Measurements from ENCODE around the gene PPFIA3.

PPFIA3 gene

DNA sequence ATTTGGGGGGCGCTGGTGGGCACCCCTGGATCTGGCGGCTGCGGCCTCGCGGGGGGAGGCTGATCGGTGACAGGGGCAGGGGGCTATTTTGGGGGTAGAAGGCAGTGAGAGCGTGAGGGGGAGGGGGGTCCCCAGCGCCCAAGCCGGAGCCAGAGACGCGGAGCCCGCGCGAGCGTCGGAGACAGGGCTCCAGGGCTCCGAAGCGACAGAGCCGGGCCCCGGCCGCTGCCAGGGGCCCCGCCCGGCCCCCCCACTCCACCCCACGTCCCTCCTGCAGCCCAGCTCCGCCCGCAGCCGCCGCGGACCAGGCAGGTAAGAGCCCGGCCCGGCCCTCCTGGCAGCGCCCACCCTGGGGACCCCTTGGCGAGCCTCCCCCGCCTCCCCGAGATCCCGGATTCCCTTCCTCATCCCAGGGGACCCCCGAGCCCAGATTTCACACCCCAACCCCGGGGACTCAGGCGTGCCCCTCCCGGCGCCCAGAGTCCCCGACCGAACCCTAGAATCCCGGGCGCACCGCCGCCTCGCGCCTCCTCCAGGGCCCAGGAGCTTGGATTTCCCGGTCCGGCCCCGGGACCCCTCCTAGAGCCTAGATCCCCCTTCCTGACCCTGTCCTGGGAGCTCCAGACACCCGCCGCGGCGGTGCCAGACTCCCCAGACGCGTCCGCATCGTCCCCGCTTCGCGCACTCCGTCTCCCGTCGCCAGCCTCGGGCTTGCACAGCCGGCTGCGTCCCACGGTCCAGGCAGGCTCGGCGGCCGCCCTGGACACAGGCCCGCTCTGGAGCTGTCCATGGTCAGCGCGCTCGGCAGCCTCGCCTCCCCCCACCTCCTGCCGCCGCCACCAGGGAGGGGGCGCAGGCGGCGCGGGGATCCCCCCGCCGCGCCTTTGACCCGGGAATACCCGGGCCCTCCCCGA lies at the start of gene PPFIA3:
Gene PPFIA3 (plus strand): TSS at position 134 of the 914 bp plus-strand sequence. CDS start 8,330 bp downstream, outside the sequence.
- DNase-seq = peak in 35 of 51 donors; percentile 9 to 67 (median 30)

GRCh38 chr19:49070416-49070815 lies 48.9 kb upstream of the PPFIA3 start:
- DNase-seq = no peak

- DNase-seq = no peak
Measured at GRCh38 chr19:49071860-49072547, 47.3 kb upstream of the PPFIA3 start.

DNA sequence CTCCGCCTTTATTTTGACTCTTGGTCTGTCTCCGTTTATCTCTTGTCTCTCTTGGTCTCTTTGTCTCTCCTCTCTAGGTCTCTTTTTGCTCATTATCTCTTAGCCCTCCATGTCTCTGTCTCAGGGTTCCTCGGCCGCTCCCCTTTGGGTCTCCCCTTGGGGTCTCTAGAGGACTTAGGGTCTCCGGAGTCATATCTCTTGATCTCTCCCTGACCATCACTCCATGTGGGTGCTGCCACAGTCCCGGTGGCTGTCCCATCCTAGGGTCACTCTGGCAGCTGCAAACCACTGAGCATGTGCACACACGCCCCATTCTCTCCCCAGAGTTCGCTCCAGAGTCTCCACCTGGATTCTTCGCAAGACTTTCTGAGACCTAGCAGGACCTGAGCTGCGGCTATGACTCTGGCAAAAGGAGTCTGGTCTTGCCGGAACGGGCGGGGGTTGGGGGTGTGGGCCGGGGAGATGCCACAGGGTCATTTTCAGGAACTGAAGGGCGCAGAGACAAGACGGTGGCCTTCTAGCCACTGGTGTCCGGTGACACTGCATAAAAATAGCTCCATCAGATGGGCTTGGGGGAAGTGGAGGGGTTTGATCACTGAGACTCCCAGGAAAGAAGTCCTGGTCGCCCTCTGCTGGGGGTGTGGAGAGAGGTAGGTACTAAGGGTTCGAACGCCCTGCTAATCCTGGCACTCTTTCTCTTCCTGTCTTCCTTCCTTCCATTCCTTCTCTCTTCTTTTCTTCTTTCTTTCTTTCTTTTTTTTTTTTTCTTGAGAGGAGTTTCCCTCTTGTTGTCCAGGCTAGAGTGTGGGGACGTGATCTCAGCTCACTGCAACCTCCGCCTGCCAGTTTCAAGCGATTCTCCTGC lies 45.6 kb upstream of the PPFIA3 start:
- no peak for DNase-seq

- DNase-seq = peak in 35 of 51 donors; percentile 1 to 74 (median 29)
Measured at GRCh38 chr19:49074869-49075268, 44.5 kb upstream of the PPFIA3 start.

- no peak for DNase-seq
Measured at GRCh38 chr19:49080392-49080791, 39.0 kb upstream of the PPFIA3 start.

GRCh38 chr19:49081273-49081672 lies 38.1 kb upstream of the PPFIA3 start:
- no peak for DNase-seq

DNA sequence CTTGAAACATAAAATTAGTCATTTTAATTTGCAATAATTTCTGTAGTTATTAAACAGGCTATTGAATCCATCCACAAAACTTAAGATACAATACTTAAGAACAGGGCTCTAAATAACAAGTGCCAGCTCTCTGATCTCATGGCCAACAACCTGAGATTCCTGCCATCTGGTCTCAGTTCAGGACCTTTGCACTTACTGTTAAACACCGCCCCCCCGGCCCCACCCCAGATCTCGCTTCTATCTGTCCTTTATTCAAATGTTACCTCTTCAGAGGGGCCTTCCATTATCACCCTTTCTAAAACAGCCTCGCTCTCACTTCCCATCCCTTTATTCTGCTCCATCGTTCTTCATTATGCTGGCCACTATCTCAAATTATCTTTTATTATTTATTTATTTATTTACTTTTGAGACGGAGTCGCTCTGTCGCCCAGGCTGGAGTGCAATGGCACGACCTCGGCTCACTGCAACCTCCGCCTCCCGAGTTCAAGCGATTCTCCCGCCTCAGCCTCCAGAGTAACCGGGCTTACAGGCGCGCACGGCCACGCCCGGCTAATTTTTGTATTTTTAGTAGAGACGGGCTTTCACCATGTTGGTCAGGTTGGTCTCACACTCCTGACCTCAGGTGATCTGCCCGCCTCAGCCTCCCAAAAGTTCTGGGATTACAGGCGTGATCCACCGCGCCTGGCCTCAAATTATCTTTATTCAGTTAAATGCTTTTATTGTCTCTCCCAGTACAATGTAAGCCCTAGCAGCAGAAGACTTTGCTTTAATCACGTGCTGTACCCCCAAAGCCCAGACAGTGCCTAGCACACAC lies 34.9 kb upstream of the PPFIA3 start:
- peak in 1 of 51 donors; percentile 17 for DNase-seq

GRCh38 chr19:49085020-49085867 lies 34.1 kb upstream of the PPFIA3 start, which contains the start of gene SNRNP70:
Gene SNRNP70 (plus strand): TSS chr19:49085451. CDS start chr19:49086415, 964 bp downstream.
- peak; percentile 86 to 100 (median 97) for DNase-seq

DNA sequence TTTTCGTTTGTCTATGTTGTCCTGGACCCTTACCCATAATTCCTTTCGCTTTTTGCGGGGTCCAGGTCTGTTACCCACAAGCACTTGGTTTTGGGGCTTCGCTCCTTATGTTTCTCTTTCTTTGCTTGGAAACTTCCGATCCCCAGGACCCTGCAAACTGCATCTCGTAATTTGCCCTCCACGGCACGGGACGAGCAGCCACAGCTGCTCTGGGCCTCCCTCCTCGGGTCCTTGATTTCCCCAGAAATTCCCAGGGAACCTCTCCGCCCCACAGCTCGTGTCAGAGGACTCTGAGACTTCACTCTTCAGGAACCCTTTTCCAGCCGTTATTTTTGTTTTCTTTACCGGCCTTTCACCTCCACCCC lies 33.5 kb upstream of the PPFIA3 start:
- DNase-seq = no peak

GRCh38 chr19:49086296-49086695 lies 33.0 kb upstream of the PPFIA3 start:
- DNase-seq = no peak

DNA sequence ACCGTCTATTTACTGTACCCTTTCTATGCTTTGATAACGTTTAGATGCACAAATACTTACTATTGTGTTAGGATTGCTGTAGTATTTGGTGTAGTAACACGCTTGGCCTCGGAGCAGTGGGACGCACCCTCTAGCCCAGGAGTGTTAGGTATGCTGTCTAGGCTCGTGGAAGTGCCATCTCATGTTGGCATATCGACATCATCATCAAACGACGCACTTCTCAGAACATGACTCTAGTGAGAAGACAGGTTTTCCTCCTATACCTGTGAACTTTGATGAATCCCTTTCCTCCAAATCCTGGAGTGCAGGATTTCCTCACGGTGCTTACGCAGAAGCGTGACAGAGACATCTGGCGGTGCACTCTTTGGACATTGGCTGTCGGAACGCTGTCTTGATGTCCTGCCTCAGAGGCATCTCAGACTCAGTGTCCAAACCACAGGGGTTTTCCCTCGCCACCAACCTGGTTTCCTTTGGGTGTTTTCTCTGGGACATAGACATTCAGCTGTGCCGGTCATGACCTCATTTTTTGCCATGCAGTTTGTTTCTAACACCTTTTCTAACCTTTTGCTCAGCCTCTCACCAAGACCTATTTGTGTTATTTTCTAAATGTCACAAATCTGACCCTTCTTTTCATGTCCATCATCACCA lies 27.8 kb upstream of the PPFIA3 start:
- no peak for DNase-seq

GRCh38 chr19:49092686-49093085 lies 26.7 kb upstream of the PPFIA3 start:
- no peak for DNase-seq

GRCh38 chr19:49094505-49095482 lies 24.6 kb upstream of the PPFIA3 start:
- DNase-seq = peak in 36 of 51 donors; percentile 5 to 75 (median 32)

DNA sequence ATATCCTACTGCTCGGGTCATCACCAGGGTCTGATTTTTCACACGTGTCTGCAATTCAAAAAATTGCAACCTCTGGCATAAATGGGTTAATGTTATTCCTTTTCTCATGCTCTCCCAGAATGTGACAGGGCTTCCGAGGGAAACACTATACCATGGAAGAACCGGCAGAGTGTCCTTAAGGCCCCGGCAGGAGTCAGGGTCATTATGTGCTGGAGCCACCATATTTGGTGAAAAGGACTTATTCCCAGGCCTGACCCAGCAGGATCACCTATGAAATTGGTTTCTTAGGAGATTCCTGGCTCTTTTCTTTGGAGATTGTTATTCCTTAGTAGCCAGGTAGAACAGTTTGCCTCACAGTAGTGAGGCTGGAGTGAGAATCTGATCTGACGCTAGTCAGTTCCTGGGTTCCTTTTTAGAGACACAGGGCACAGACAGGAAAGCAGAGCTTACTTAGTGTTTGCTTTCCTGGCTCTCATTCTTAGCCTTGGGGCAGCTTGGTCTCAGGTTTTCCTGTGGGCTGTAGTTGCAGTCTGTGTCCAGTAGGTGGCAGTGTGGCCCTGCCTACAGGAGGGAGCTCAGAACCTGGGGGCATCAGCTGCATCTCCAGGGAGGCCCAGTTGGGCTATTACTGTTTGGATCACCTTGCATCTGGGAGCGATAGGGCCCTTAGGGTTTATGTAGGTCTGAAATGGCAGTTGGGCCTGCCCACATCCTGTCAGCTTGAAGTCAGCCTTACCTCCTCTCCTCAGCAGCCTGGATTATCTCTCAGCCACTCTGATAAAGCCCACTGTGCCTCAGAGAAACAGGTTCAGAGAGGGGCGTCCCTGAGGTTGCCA lies 21.7 kb upstream of the PPFIA3 start:
- DNase-seq = peak in 43 of 51 donors; percentile 5 to 77 (median 41)

DNA sequence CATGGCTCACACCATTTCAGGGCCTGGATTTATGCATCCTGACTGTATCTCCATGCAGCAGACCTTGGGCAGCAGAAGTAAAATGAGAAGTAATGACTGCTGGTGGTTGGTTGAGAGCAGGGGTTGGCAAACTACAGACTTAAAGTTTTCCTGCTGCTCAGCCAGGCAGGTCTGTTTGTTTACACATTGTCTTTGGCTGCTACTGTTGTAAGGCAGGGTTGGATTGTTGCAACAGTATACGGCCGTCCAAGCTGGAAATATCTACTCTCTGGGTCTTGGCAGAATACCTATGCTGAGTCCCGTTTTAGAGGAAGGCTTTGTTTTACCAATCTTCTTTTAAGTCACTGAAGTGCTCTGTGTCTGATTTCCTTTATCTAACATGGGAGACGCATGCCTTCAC lies 20.5 kb upstream of the PPFIA3 start:
- no peak for DNase-seq

- no peak for DNase-seq
Measured at GRCh38 chr19:49101160-49101559, 18.2 kb upstream of the PPFIA3 start.
